HPDE6-E6E7 (cell line): Measurements from ENCODE around the gene NCAPG2.

Source experiments
- DNase-seq: peaks from one replicate; pipeline ENCODE4 v3.0.0; 2011; ENCODE audit warnings: missing footprints; ENCODE audit errors: extremely low spot score

Gene NCAPG2

DNA sequence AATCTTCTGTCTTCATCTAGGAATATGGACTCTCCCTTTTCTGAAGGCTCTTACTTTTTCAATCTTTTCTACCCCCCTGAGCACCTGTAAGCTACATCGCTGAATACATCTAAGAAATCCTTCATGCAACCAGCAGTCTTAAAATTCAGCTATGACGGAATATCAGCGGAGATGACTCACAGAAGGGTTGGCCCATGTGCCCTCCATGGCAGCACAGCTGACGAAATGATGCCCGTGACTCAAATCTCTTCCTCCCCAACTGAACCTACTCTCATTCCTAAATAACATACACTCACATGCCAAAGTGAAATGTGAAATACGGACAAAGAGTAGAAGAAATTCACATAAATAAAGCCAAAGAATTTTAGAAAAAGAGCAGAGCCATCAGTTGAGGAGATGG, 30.3 kb upstream of the NCAPG2 start:
- no peak for DNase-seq

DNA sequence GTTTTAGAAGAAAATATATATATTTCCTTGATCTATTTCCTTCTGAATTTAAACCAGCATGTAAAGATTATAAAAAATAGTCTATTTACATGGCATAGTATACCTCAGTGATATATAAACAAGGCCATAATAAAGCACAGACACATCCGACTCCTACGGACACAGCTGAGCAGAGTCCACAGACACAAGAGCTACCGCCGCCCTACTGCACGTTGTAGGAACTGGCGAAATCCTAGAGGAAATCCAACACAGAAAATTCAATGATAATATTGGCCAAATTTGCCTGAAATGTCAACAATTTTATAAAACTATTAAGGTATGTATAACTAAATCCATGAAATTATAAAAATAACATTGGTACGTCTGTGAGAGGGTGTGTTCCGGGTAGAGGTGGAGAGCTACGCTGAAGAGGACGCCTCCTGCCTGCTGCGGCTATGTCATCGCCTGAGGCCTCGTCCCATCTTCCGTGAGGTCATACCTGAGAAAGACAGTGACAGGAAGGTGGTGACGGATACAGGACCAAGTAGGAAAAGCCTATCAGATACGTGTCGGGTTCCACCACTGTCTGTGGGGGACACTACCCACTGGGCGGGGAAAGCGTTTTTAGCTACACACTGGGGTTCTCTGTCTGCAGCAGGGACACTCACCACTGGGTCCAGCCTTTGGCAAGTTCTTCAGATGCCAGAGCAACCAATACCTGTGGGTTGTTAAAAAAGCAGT, 29.3 kb upstream of the NCAPG2 start:
- no peak for DNase-seq

DNA sequence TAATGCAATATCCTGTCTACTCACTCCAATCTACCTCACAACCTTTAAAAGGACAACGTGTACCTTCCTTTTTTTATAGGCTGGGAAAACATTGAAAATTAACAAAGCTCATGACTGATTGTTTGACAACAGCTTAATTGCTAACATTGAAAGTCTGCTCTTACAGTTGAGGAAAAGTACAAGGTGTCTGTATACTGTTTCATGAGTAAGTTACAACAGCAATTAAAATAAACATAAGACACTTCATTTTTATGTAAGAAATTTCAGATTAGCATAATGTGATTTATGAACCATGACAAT, 28.6 kb upstream of the NCAPG2 start:
- no peak for DNase-seq

DNA sequence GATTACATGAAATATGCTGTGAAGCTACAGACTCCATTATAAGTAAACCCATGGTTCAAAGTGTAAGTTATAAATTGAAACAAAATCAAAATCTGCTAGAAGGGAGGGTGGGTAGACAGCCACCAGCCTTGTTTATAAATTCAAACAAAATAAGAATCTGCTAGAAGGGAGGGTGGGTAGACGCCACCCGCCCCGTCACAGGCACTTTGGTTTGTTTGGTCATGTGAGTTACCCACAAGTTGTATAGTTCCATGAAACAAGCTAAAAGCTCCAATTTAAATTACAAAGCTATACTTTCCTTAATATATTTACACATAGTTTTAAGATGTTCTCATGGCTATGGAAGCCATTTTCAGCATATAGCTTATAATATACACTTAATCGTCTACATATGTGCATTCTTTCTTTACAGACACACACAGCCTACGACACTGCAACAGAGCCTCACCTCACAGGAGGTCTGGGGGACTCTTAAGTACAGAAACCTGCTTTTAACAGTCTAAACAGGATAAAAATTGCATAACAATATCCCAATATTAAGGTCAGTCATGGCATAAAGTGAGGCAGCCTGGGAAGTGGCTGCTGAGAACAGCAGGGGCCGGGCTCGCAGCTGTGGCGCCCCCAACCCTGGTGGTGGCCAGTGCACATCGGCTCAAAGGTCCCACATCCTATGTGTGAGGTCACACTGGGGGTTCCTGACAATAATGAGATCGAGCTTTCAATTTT, 28.1 kb upstream of the NCAPG2 start:
- no peak for DNase-seq

- DNase-seq, result no peak
These were observed 27.2 kb upstream of the NCAPG2 start for GRCh38 chr7:158731761-158732160.

DNA sequence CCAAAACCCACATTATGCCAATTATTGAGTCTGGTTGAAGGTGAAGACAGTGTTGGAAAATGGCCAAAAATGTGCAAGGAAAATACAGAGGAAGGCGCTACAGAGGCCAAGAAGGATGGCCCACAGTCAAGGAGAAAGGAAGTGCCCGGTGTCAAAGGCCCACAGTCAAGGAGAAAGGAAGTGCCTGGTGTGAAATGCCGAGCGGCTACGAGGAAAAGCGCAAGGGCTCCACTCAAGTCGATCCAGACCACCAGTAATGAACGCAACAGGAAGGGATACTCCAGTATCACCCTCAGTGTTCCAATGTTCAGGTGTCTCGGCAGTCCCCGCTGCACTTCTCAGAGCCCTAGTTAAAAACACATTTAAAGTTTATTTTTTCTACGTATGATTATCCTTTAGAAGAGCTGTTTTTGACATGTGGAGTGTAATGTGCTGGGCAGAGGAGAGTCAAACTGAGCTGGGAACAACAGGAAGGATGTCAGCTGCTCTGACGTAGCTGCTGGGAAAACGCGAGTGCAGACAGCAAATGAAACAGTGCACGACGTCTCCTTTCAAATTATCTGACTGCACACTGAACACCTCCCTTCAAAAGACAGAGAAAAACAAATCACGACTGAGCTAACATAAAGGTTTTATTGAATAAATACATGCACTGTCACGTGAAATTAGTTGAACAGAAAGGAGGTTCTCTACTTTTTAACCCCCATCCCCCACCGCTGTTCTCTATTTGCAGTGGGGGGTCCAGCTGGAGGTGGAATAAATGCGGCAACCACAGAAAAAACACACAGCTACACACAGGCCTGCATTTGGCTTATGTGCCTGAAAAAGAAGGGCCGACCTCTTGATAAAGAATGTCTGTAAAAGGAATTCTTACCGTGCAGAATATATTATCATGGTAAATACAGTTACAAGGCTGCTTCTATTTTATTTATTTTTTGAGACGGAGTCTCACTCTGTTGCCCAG, 26.1 kb upstream of the NCAPG2 start:
- no peak for DNase-seq

DNA sequence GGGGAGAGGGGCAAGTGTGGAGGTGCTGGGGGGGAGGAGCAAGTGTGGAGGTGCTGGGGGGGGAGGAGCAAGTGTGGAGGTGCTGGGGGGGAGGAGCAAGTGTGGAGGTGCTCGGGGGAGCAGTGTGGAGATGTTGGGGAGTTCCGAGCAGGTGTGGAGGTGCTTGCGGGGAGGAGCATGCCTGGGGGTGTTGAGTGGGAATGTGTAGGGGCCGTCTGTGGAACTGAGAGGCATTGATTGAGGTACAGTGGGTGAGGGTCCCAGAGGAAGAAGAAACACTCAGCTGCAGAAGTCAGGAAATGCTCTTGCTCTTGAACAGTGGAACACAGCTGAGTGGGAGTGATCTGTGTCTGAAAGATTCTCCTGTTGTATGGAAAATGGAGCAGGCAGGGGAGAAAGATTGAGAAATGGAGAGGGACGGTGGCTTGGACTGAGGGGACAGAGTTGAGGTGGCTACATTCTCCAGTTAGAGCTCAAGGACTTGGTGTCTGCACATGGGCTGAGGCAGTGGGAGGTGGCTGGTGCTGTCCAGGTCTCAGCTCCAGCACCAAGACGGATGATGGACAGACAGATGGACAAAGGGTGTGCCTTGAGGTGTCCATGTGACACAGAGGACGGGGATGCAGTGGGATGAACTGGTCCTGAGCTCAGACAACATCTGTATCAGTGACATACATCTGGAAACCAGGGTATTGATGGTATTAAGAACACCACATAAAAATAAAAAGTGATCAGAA, 25.2 kb upstream of the NCAPG2 start:
- no peak for DNase-seq

GRCh38 chr7:158728911-158729645, 24.5 kb upstream of the NCAPG2 start:
- DNase-seq, result no peak

DNA sequence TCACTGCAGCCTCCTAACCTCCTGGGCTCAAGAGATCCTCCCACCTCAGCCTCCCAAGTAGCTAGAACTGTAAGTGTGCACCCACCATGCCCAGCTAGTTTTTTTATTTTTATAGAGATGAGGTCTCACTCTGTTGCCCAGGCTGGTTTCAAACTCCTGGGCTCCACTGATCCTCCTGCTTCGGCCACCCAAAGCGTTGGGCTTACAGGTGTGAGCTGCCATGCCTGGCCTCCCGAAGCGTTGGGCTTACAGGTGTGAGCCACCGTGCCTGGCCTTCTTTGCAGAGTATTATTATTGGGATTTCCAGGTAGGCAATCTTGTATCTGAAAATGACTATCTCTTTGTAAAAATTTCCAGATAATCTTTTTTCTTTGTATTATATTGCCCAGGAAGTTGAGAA, 23.1 kb upstream of the NCAPG2 start:
- no peak for DNase-seq

DNA sequence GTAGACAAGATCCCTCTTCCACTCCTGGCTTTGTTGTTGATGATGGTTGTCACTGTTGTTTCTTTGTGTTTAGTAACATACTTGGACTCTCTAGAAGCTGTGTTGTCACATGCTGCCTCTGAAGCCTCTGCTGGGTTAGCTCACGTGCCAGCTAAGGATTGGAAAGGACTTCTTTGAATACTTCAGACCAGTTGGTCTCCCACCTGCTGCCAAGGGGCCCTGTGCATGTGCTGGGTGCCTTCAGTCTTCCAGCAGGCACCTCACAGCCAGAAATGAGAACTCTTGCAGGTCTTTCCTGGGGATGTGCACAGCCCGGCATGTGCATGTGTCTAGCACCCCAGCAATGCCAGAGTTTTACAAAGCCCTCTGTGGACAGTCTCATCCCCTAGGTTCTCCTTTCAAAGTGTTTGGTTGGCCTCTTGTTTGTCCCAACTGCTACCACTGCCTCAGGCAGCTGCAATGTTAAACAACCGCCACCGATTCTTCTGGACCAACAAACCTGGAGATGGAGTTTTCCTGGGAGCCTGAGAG, 21.7 kb upstream of the NCAPG2 start:
- no peak for DNase-seq

DNA sequence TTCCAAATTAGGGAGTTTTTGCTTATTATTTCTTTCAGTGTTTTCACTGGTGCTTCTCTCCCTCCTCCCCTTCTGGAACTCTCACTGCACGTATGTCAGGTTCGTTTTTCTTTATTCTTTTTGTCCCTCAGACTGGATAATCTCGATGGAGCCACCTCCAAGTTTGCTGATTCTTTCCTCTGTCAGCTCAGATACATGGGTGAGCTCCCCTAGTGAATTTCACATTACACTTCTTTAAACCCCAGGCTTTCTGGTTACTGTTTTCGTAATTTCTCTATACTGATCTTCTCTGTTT, 20.8 kb upstream of the NCAPG2 start:
- no peak for DNase-seq

DNA sequence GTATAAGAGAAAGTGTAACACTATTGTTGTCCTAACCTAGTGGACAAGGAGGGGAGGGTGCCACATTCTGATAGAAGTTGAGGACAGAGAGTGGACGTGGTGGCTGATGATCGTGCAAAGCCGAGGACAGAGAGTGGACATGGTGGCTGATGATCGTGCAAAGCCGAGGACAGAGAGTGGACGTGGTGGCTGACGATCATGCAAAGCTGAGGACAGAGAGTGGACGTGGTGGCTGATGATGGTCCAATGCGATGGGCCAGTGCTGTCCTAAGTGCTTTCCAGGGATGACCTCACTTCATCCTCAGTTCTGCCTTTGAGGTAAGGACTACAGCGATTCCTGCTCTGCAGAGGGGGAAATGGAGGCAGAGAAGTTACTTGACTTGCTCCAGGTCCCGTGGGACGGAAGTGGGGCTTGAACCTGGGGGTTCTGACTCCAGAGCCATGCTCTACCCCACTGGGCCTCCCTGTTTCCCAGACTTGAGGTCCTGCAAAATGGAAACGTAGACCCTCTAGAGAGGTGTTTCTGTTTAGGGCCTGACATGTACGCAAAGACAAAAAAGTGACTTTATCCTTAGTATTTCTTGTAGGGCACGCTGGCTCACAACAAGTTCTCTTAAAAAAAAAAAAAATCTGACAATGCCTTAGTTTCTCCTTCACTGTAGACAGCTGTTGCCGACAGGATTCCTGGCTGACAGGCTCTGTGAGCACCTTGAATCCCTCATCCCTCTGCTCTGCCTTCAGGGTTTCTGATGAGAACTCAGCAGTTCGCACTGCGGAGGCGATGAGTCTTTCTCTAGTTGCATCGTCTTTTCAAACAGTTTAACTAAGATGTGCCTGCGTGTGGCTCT, 20.3 kb upstream of the NCAPG2 start:
- DNase-seq, result no peak

DNA sequence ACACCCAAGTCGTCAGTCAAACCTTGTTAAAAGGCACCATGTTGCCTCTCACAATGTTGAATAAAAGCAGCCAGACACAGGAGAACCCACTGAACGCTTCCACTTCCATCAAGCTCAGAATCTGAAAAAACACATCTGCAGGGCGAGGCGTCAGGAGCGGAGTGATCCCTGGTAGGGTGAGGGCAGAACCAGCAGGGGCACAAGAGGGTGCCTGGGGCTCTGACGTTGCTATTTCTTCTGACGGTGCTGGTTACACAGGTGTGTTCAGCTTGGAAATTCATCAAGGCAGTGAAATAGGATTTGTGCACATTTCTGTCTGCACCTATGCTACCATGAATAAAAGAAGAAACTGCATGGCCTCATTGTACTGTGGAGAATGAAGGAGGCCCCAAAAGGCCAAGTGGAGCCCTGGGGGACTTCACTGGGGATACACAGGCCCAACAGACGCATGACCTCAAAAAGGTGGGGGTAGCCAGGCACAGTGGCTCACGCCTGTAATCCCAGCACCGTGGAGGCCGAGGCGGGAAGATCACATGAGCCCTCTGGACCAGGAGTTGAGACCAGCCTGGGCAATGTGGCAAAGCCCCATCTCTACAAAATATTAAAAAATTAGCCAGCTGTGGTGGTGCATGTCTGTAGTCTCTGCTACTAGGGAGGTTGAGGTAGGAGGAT, 19.2 kb upstream of the NCAPG2 start:
- DNase-seq, result no peak

DNA sequence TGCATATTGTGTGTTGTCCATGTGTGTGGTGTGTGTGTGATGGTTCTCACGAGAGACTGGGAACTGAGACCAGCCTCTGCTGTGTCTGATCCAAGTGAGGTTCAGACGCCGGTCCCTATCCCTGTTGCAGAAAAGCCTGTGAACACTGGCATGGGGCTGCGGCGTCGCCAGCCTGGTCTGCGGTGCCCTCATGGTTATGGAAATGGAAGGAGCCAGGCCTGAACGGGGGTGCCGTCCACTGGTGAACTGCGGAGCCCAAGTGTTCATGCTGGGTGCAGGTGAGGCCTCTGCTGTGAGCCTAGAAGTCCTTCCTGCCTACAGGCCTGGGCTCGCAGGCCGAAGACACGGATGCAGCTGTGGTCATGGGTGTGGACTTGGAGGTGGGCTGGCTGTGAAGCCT, 18.7 kb upstream of the NCAPG2 start:
- no peak for DNase-seq

DNA sequence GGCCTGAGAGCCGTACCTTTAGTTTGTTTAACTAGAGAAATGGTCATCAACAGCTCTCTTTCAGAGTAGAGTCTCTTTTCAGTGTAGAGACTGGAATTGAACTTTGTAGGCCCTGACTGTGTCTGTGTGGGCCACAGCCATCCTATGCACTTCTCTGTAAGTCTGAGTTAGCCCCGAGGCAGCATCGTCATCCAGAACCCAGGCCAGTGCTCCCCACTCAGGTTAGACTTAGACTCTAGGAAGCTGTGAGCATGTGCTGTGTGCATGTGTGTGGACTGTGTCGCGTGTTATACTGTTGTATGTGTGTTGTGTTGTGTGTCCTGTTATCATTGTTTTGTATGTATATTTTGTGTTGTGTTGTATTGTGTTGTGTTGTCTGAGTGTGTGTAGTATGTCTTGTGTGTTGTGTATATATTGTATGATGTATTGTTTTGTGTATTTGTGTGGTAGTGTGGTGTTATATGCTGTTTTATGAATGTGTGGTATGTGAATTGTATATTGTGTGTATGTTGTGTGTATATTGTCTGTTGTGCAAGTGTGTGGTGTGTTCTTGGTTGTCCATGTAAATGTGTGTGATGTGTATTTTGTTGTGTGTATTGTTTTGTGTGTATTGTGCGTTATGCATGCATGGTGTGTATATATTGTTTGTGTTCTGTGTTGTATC, 18.1 kb upstream of the NCAPG2 start:
- no peak for DNase-seq

GRCh38 chr7:158720112-158720511, 15.5 kb upstream of the NCAPG2 start:
- DNase-seq, result no peak

DNA sequence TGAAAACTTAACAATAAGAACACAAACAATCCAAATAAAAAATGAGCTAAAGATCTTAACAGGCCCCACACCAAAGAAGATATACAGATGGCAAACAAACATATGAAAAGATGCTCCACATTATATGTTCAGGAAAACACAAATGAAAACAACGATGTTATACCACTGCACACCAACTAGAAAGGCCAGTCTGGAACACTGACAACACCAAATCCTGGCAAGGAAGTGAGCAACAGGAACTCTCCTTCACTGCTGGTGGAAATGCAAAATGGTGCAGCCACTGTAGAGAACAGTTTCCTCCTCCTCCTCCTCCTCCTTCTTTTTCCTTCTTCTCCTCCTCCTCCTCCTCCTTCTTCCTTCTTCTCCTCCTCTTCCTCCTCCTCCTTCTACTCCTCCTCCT, 12.2 kb upstream of the NCAPG2 start:
- DNase-seq, result no peak

GRCh38 chr7:158710651-158711102, 6.1 kb upstream of the NCAPG2 start:
- DNase-seq, result no peak

DNA sequence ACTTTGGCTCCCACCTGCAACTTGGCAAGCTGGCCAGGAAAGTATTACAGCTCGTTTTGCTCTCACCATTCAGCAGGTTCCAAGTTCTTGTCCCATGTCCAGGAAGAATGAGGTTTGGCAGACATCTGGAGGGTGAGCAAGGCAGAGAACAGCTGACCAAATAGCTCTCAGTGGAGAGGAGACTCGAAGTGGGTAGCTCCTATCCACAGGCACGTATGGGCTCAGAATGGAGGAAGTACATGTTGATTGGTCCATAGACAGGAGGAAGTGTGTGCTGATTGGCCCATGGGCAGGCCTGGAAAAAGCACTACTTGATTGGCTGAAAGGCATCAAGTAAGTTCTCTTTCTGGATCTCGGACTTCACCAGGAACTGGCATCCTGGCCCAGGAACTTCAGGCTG, 3.0 kb upstream of the NCAPG2 start:
- DNase-seq, result no peak
